Adipocyte (in vitro differentiated cells): ENCODE data around the gene PHACTR3.

Experiments used
- DNase-seq: peaks from one replicate; pipeline ENCODE4 v3.0.0-alpha.2; 2015; ENCODE audit warnings: low read depth
- H3K27me3 ChIP-seq: replicated peaks from 2 replicates; pipeline ENCODE4 v1.7.0; 2013; ENCODE audit warnings: mild to moderate bottlenecking, low read length, moderate library complexity; ENCODE audit not compliant: control insufficient read depth, insufficient read depth
- H3K36me3 ChIP-seq: 2 replicates; pipeline ENCODE4 v1.7.0; 2013; ENCODE audit warnings: low read length, mild to moderate bottlenecking, moderate library complexity; ENCODE audit not compliant: control insufficient read depth, insufficient read depth, severe bottlenecking
- H3K4me1 ChIP-seq: 2 replicates; pipeline ENCODE4 v1.7.0; 2013; ENCODE audit warnings: mild to moderate bottlenecking, low read length, moderate library complexity; ENCODE audit not compliant: control insufficient read depth, insufficient read depth
- H3K4me3 ChIP-seq: 2 replicates; pipeline ENCODE4 v1.7.0; 2013; ENCODE audit warnings: mild to moderate bottlenecking, low read length, moderate library complexity
- H3K9ac ChIP-seq: 2 replicates; pipeline ENCODE4 v1.7.0; 2013; ENCODE audit warnings: mild to moderate bottlenecking, low read length, moderate library complexity
- H3K9me3 ChIP-seq: 2 replicates; pipeline ENCODE4 v1.7.0; 2013; ENCODE audit warnings: mild to moderate bottlenecking, low read length, moderate library complexity; ENCODE audit not compliant: control insufficient read depth

The PHACTR3 gene

GRCh38 chr20:59802471-59803221 is 198.3 kb downstream of the PHACTR3 start:
- Histone ChIP-seq H3K4me1 (no peaks in the 10 kb centered on the region), H3K9me3 (peaks cover 22% of the 10 kb centered on the region), H3K9ac (no peak overlapping the region), H3K27me3 (peaks cover 10% of the 10 kb centered on the region), H3K4me3 (no peak overlapping the region), H3K36me3 (no peaks in the 10 kb centered on the region)
- DNase-seq, result no peak

DNA sequence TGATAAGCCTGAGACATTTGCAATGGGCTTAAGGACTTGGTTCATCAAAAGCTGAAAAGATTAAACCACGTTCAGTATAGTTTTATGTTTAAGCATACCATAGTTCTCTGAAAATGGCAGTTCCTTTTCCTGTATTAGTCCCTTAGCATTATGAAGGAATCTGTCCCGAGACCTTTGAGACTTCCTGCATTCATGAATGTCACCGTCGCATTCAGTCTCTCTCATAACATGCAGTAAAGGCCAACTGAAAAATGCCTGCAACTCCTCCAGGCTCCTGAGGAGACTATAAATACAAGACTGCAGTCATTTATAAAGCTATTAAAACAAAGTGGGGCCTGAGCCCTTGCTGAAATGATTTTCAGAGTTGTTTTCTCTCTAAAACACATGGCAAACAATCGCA is 200.0 kb downstream of the PHACTR3 start:
- peaks cover 16% of the 10 kb centered on the region for H3K27me3 ChIP-seq
- no peak for DNase-seq
- H3K9me3 ChIP-seq, result peaks cover 18% of the 10 kb centered on the region
- H3K4me1 ChIP-seq, result no peaks in the 10 kb centered on the region
- H3K36me3 ChIP-seq, result no peaks in the 10 kb centered on the region
- H3K4me3 ChIP-seq, result no peak overlapping the region
- H3K9ac ChIP-seq, result no peak overlapping the region

GRCh38 chr20:59804871-59805665 is 200.7 kb downstream of the PHACTR3 start:
- Histone ChIP-seq H3K4me1 (no peaks in the 10 kb centered on the region), H3K9ac (no peak overlapping the region), H3K9me3 (peaks cover 14% of the 10 kb centered on the region), H3K36me3 (no peaks in the 10 kb centered on the region), H3K27me3 (peaks cover 16% of the 10 kb centered on the region), H3K4me3 (no peak overlapping the region)
- DNase-seq, result no peak

DNA sequence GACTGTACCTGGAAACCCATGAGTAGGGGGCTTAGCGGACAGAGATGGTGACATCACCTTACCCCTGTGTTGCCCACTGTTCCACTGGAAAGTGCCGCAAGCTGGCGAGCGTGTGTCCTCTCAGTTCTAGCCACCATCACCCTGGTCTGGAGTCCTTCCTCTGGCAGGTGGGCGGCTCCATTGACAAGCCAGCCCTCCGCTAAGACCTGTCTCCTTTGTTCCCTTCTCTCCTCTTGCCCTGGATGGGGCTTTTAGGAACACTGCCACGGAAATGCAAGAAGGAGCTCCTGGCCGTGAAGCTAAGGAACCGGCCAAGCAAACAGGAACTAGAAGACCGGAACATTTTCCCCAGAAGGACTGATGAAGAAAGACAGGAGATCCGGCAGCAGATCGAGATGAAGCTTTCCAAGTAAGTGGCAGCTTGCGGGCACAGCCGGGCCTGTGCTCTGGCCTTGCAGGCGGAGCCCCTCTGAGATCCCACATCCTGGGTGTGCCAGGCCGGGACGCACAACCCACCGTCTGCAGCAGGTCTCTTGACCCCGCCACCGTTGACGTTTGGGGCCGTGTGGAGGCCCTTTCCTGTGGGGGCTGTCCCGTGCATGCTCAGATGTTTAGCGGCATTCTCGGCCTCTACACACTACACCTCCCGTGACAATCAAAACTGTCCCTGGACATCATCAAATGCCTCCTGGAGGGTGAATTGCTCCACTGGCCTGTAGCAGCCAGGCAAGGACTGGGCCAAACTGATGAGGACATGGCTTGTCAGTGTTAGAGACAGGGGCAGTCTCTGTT is 201.6 kb downstream of the PHACTR3 start:
- H3K9ac ChIP-seq, result no peak overlapping the region
- peaks cover 5% of the 10 kb centered on the region for H3K9me3 ChIP-seq
- H3K4me1 ChIP-seq, result no peaks in the 10 kb centered on the region
- no peaks in the 10 kb centered on the region for H3K36me3 ChIP-seq
- H3K27me3 ChIP-seq, result peaks cover 22% of the 10 kb centered on the region
- DNase-seq, result no peak
- no peak overlapping the region for H3K4me3 ChIP-seq

- no peaks in the 10 kb centered on the region for H3K36me3 ChIP-seq
- H3K9me3 ChIP-seq, result peaks cover 4% of the 10 kb centered on the region
- H3K9ac ChIP-seq, result no peak overlapping the region
- no peak for DNase-seq
- H3K27me3 ChIP-seq, result peaks cover 23% of the 10 kb centered on the region
- no peaks in the 10 kb centered on the region for H3K4me1 ChIP-seq
- no peak overlapping the region for H3K4me3 ChIP-seq
Observed at GRCh38 chr20:59806578-59806975, 202.2 kb downstream of the PHACTR3 start.

DNA sequence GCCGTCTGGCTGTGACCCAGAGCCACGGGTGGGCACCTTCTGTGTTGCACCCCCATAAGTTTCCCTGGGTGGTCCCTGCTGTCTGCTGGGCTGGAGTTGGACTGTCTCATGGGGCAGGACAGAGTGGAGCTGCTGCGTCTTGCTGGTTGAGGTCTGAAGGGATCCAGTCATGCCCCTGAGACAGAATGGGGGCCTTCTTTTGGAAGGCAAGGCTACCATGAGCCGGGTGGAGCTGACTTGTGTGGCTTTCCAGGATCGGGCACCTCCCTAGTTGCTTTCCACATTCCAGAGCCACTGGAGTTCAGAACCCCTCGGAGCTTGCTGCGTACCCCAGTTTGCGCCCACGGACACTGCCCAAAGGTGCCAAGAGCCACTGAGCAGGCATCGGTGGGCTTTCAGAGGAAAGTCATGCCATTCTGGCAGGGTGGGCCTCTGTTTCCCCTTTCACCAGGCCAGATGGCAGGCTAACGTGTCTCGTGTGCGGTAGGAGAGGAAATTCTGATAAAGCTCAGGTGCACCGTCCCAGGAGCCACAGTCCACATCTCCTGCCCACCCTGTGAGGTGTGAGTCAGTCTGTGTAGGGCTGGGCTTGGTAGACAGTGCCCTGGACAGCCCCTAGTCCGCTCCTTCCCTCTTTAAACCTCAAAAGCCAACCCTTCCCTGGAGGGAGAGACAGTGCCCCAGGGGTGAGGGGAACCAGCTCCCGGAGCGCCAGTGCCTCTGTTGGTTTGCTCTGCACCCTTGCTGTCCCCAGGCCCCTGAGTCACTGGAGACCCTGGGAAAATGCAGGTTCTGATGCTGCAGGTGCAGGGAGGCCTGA is 203.8 kb downstream of the PHACTR3 start:
- no peaks in the 10 kb centered on the region for H3K9me3 ChIP-seq
- H3K4me1 ChIP-seq, result no peaks in the 10 kb centered on the region
- DNase-seq, result no peak
- H3K9ac ChIP-seq, result no peak overlapping the region
- no peak overlapping the region for H3K4me3 ChIP-seq
- H3K36me3 ChIP-seq, result no peaks in the 10 kb centered on the region
- peaks cover 29% of the 10 kb centered on the region for H3K27me3 ChIP-seq

DNA sequence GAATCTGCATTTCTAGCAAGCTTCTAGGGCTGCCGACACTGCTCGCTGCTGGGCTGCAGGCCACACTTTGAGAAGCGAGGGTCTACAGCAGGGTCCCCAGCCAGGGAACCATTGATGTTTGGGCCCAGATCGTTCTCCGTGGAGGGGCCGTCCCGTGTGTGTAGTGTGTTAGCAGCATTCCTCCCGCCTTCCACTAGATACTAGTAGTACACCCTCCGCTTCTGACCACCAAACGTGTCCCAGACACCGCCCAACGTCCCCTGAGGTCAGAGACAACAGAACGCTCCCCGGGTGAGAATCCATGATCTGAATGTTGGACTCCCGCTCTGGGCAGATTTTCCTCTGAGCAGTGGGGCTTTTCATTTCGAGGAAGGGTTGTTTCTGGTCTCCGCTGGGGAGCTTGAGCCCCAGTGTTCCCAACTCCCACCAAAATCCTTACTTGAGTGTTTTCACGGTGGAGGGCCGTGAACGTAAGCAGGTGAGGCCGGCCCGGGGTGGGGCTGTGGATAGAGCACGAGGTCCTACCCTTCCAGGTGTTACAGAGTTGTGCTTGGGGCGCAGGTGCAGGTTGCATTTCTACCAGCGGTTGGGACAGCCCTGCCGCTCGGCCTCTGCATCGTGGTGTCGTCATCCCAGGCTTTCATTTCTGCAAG is 204.5 kb downstream of the PHACTR3 start:
- Histone ChIP-seq H3K9ac (no peak overlapping the region), H3K4me3 (no peak overlapping the region), H3K9me3 (no peaks in the 10 kb centered on the region), H3K36me3 (no peaks in the 10 kb centered on the region), H3K27me3 (peaks cover 26% of the 10 kb centered on the region), H3K4me1 (no peaks in the 10 kb centered on the region)
- no peak for DNase-seq

DNA sequence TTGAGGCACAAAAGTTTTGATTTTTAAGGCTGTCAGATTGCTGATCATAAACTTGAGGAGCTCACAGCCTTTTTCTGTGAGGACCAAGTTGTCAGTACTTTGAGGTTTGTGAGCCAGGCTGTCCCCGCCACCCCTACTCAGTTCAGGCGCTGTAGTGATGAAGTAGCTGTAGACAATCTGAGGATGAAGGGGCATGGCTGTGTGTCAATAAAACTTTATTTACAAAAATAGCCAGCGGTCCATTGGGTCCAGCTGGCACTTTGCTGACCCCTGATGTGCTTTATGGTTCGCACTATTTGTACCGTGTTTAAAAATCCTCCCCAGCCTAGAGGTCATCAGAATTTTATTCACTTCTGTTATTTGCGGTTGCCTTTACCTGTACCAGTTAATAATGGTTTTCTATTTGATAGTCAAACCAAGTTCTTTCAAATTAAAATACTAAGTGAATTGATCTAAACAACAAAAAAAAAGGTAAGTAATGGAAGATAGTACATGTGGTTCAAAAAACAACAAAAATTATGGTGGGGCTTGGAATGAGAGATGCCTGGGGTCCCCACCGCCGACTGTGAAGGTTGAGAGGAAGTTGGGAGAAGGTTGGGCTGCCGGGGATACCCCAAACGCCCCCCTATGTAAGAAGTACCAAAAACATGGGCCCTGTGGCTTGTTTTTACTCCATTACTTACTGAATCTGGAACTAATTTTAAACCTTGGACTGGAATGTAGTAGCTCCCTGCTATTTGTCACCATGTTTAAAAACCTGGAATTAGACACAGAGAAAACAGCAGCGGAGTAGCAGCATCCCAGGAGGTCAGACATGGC is 205.5 kb downstream of the PHACTR3 start:
- no peaks in the 10 kb centered on the region for H3K36me3 ChIP-seq
- no peak for DNase-seq

DNA sequence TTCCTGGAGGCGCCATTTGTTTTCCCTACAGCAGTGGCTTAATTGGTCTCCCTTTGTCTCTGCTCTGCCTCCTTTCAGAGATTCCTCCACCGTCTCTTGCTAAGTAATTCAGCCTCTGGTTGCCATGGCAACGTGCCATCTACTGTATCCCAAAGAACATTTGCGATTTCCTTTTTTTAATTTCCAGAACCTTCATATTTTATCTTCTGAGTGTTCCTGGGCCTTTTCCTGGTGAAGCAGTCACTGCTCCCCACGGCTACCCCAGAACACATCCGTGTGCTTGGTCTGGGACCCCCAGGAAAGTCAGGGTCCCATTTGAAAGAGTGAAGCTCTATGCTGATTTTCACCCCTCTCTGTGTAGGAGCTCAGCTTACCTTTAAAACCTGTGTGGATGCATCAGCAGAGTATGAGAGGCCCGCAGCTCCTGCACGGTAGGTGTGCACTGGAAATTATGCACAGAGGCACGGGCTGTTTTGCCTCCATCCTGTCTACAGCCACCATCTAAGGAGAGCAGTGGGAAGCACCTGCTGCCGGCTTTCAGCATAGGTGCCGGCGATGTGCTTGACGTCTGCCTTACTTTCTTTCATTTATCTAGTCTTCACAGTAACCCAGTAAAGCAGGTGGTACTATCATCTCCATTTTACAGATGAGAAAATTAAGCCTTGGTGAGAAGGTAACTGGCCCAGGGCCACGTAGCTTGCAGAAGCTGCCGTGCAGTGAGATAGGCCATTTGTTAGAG is 206.3 kb downstream of the PHACTR3 start:
- no peaks in the 10 kb centered on the region for H3K36me3 ChIP-seq
- H3K27me3 ChIP-seq, result peaks cover 28% of the 10 kb centered on the region
- H3K4me3 ChIP-seq, result no peak overlapping the region
- H3K9ac ChIP-seq, result no peak overlapping the region
- DNase-seq, result no peak
- no peaks in the 10 kb centered on the region for H3K9me3 ChIP-seq
- H3K4me1 ChIP-seq, result no peaks in the 10 kb centered on the region

More for the DNA sequence above, 205.5 kb downstream of the PHACTR3 start:
- no peak overlapping the region for H3K4me3 ChIP-seq
- H3K9me3 ChIP-seq, result no peaks in the 10 kb centered on the region
- H3K4me1 ChIP-seq, result no peaks in the 10 kb centered on the region
- H3K9ac ChIP-seq, result no peak overlapping the region
- peaks cover 24% of the 10 kb centered on the region for H3K27me3 ChIP-seq
